Left ventricle myocardium inferior (tissue), 1 donor: Measurements from ENCODE around the gene STXBP2. TPM values are rescaled to one million over a fixed set of nuclear protein-coding genes. Genes with fewer than 3 reads are reported as not detected.

Experiments used
- DNase-seq: peaks from one replicate; pipeline ENCODE4 v3.0.0-alpha.2; 2020
- H3K27ac ChIP-seq: fragments of 200-600 bp; replicated peaks from 2 replicates; pipeline ENCODE4 v1.8.0; 2021
- H3K27me3 ChIP-seq: fragments of 200-600 bp; 2 replicates; pipeline ENCODE4 v1.8.0; 2021; ENCODE audit warnings: low read depth
- H3K36me3 ChIP-seq: fragments of 200-600 bp; 2 replicates; pipeline ENCODE4 v1.8.0; 2021
- H3K4me1 ChIP-seq: fragments of 200-600 bp; 2 replicates; pipeline ENCODE4 v1.8.0; 2021
- H3K4me3 ChIP-seq: fragments of 200-600 bp; 2 replicates; pipeline ENCODE4 v1.8.0; 2021; ENCODE audit warnings: mild to moderate bottlenecking, moderate library complexity
- H3K9me3 ChIP-seq: fragments of 200-600 bp; replicated peaks from 2 replicates; pipeline ENCODE4 v1.8.0; 2021
- CTCF ChIP-seq: fragments of 200-600 bp; IDR thresholded peaks from 2 replicates; pipeline ENCODE4 v1.8.0; 2021; ENCODE audit warnings: antibody characterized with exemption, mild to moderate bottlenecking, borderline replicate concordance
- intact Hi-C: fragments of 100-400 bp; cut with micrococcal nuclease; formaldehyde crosslinking; loops from one replicate; pipeline ENCODE4 v1.11.0; 2022
- long read RNA-seq: library from polyadenylated mRNA; unstranded; transcript quantifications from one replicate; pipeline ENCODE4 v2.0.0, GENCODE V29; 2021
- total RNA-seq: library from RNA; stranded (reverse); fragmentation: NEBNext Ultra II Directional; extraction: Animal tissue kit (Norgen Biotek cat#: 25700); gene quantifications from one replicate; pipeline ENCODE4 v1.2.1, GENCODE V29; 2021
- donor health status: DM: no; HTN: yes; CAD: no; lungs with severe emphysema.

The STXBP2 gene
- total RNA-seq, result 4.5 TPM
- long read RNA-seq, transcript STXBP2-201 (19 exons, 1,876 nt), result major isoform, 5 of 10 reads
- long read RNA-seq, partial matches to known transcripts, result 1 of 10 reads
- long read RNA-seq, other reads (novel, unspliced or antisense), result 3 of 10 reads

GRCh38 chr19:7636691-7637373 lies at the start of gene STXBP2:
Gene STXBP2, plus strand, starts transcription at chr19:7637110. Its CDS starts 40 bp downstream, at chr19:7637150.
- peaks cover 27% of the 10 kb centered on the region for H3K4me1 ChIP-seq
- peak within 1 kb of the TSS; percentile 52 for H3K27ac ChIP-seq
- peaks cover 11% of the 10 kb centered on the region for H3K36me3 ChIP-seq
- peak; percentile 58 for DNase-seq
- H3K4me3 ChIP-seq, result peak within 1 kb of the TSS; percentile 56
- peaks cover 36% of the 10 kb centered on the region for H3K27me3 ChIP-seq
- H3K9me3 ChIP-seq, result no peaks in the 10 kb centered on the region
- intact Hi-C loops, result no loop called here
- TF ChIP-seq CTCF, result no peak

- Histone ChIP-seq H3K9me3 (no peaks in the 10 kb centered on the region), H3K27ac (no peak overlapping the region), H3K27me3 (peaks cover 72% of the 10 kb centered on the region), H3K36me3 (no peaks in the 10 kb centered on the region), H3K4me1 (no peaks in the 10 kb centered on the region), H3K4me3 (no peak overlapping the region)
- TF ChIP-seq CTCF, result no peak
- DNase-seq, result no peak
- intact Hi-C loops, result no loop called here
Observed at GRCh38 chr19:7589822-7590221, 47.1 kb upstream of the STXBP2 start.

GRCh38 chr19:7590256-7590655 lies 46.7 kb upstream of the STXBP2 start:
- no peak for DNase-seq
- no peaks in the 10 kb centered on the region for H3K36me3 ChIP-seq
- H3K4me3 ChIP-seq, result no peak overlapping the region
- no peaks in the 10 kb centered on the region for H3K4me1 ChIP-seq
- no peak for TF ChIP-seq CTCF
- H3K27ac ChIP-seq, result no peak overlapping the region
- peaks cover 77% of the 10 kb centered on the region for H3K27me3 ChIP-seq
- intact Hi-C loops, result no loop called here
- no peaks in the 10 kb centered on the region for H3K9me3 ChIP-seq

GRCh38 chr19:7595466-7596133 lies 41.3 kb upstream of the STXBP2 start, which contains the start of gene CAMSAP3:
Gene CAMSAP3, plus strand, starts transcription at chr19:7595863. Its CDS starts 140 bp downstream, at chr19:7596003.
- DNase-seq, result no peak
- Histone ChIP-seq H3K36me3 (no peaks in the 10 kb centered on the region), H3K27me3 (peaks cover 82% of the 10 kb centered on the region), H3K9me3 (no peaks in the 10 kb centered on the region), H3K27ac (no peak within 1 kb of the TSS), H3K4me3 (peak within 1 kb of the TSS; percentile 60), H3K4me1 (peaks cover 6% of the 10 kb centered on the region)
- no peak for TF ChIP-seq CTCF
- intact Hi-C loops, result no loop called here

- Histone ChIP-seq H3K36me3 (no peaks in the 10 kb centered on the region), H3K4me1 (peaks cover 6% of the 10 kb centered on the region), H3K27me3 (peaks cover 80% of the 10 kb centered on the region), H3K9me3 (no peaks in the 10 kb centered on the region), H3K4me3 (peak overlapping the region; percentile 60), H3K27ac (no peak overlapping the region)
- intact Hi-C loops, result no loop called here
- no peak for DNase-seq
- no peak for TF ChIP-seq CTCF
Observed at GRCh38 chr19:7596211-7596937, 40.5 kb upstream of the STXBP2 start.
